ENCODE measurements around the gene PTGES2.
"Not testable (repeated sequence)": the region's sequence is repeated elsewhere in the genome, so short reads cannot be mapped to it uniquely, and the experiment has no call there.

PTGES2 gene

GRCh38 chr9:128122809-128123175 lies 4.7 kb downstream of the PTGES2 start:
- intact Hi-C loops (cut with DNase I): no loop called here
- no peak for DNase-seq

- DNase-seq: no peak
- intact Hi-C loops (cut with DNase I): no loop called here
Observed at GRCh38 chr9:128121924-128122808, 5.4 kb downstream of the PTGES2 start.

GRCh38 chr9:128121466-128121810 lies 6.1 kb downstream of the PTGES2 start:
- DNase-seq: no peak
- intact Hi-C loops (cut with DNase I): no loop called here

- no peak for DNase-seq
- intact Hi-C loops (cut with DNase I): no loop called here
Observed at GRCh38 chr9:128120741-128121465, 6.6 kb downstream of the PTGES2 start.

GRCh38 chr9:128120061-128120740 lies 7.3 kb downstream of the PTGES2 start:
- peak in 1 of 42 donors; percentile 5 for DNase-seq
- intact Hi-C loops (cut with DNase I): no loop called here

GRCh38 chr9:128118971-128119665 lies 8.4 kb downstream of the PTGES2 start:
- intact Hi-C loops (cut with DNase I): loop anchor here (10.0 kb wide), 1 partner anchor 174 kb away; no protein-coding TSS in a partner anchor
- DNase-seq: peak in 4 of 42 donors; percentile 1 to 7 (median 4)

GRCh38 chr9:128118472-128118857 lies 9.1 kb downstream of the PTGES2 start:
- intact Hi-C loops (cut with DNase I): loop anchor here (10.0 kb wide), 1 partner anchor 174 kb away; no protein-coding TSS in a partner anchor
- peak in 3 of 42 donors; percentile 0 to 4 (median 1) for DNase-seq

- intact Hi-C loops (cut with DNase I): loop anchor here (10.0 kb wide), 1 partner anchor 173 kb away; no protein-coding TSS in a partner anchor
- DNase-seq: peak; percentile 77 to 100 (median 95)
Observed at GRCh38 chr9:128117613-128118471, 9.7 kb downstream of the PTGES2 start.

GRCh38 chr9:128116104-128117083 lies 11.1 kb downstream of the PTGES2 start:
- DNase-seq: peak in 3 of 42 donors; percentile 4 to 15 (median 5)
- intact Hi-C loops (cut with DNase I): loop anchor here (10.0 kb wide), 1 partner anchor 172 kb away; no protein-coding TSS in a partner anchor

- peak in 4 of 42 donors; percentile 0 to 16 (median 4) for DNase-seq
Observed at GRCh38 chr9:128115187-128116103, 12.1 kb downstream of the PTGES2 start.

GRCh38 chr9:128114326-128115186 lies 13.0 kb downstream of the PTGES2 start:
- peak in 3 of 42 donors; percentile 1 to 14 (median 3) for DNase-seq

More at GRCh38 chr9:128115187-128116103, 12.1 kb downstream of the PTGES2 start:
- intact Hi-C loops (cut with DNase I): loop anchor here (10.0 kb wide), 1 partner anchor 171 kb away; no protein-coding TSS in a partner anchor

GRCh38 chr9:128113526-128114325 lies 13.8 kb downstream of the PTGES2 start:
- peak in 1 of 42 donors; percentile 12 for DNase-seq
- intact Hi-C loops (cut with DNase I): loop anchor here (10.0 kb wide), 1 partner anchor 169 kb away; no protein-coding TSS in a partner anchor

More at GRCh38 chr9:128114326-128115186, 13.0 kb downstream of the PTGES2 start:
- intact Hi-C loops (cut with DNase I): loop anchor here (10.0 kb wide), 1 partner anchor 170 kb away; no protein-coding TSS in a partner anchor

- DNase-seq: not testable (repeated sequence)
Observed at GRCh38 chr9:128111726-128112125, 15.8 kb downstream of the PTGES2 start.

More at GRCh38 chr9:128111726-128112125, 15.8 kb downstream of the PTGES2 start:
- intact Hi-C loops (cut with DNase I): loop anchor here (10.0 kb wide), 1 partner anchor 167 kb away; no protein-coding TSS in a partner anchor
